Neural cell (in vitro differentiated cells): ENCODE data around the gene DCUN1D2. TPM values are rescaled to one million over a fixed set of nuclear protein-coding genes. Genes with fewer than 3 reads are reported as not detected.

ENCODE experiments used
- H2AFZ ChIP-seq: fragments of 200-600, 300-800 bp; sonication (generic), shearing (Covaris generic); 2 replicates; pipeline ENCODE4 v1.6.0; 2014; ENCODE audit warnings: low read depth, mild to moderate bottlenecking, antibody characterized with exemption, low read length, moderate library complexity
- H3F3A ChIP-seq: fragments of 200-600 bp; shearing (Covaris generic); 2 replicates; pipeline ENCODE4 v1.6.1; 2016; ENCODE audit warnings: mild to moderate bottlenecking, moderate library complexity, mixed read lengths, antibody characterized with exemption, low read length; ENCODE audit not compliant: insufficient read depth, poor library complexity, severe bottlenecking
- H3K27ac ChIP-seq: fragments of 200-600, 300-800 bp; sonication (generic), shearing (Covaris generic); 2 replicates; pipeline ENCODE4 v1.5.1; 2014; ENCODE audit warnings: mild to moderate bottlenecking, low read length, moderate library complexity
- H3K27me3 ChIP-seq: fragments of 300-800, 200-600 bp; sonication (generic), shearing (Covaris generic); 2 replicates; pipeline ENCODE4 v1.6.0; 2014; ENCODE audit warnings: mild to moderate bottlenecking, low read depth, low read length, moderate library complexity; ENCODE audit not compliant: insufficient read depth
- H3K36me3 ChIP-seq: fragments of 300-800, 200-600 bp; sonication (generic), shearing (Covaris generic); 2 replicates; pipeline ENCODE4 v1.5.1; 2014; ENCODE audit warnings: mild to moderate bottlenecking, antibody characterized with exemption, low read length, moderate library complexity; ENCODE audit not compliant: insufficient read depth
- H3K4me2 ChIP-seq: fragments of 300-800, 200-600 bp; sonication (generic), shearing (Covaris generic); 2 replicates; pipeline ENCODE4 v1.6.0; 2014; ENCODE audit warnings: mild to moderate bottlenecking, low read length
- H3K4me3 ChIP-seq: fragments of 300-800, 200-600 bp; sonication (generic), shearing (Covaris generic); 2 replicates; pipeline ENCODE4 v1.5.1; 2014; ENCODE audit warnings: mild to moderate bottlenecking, low read length, moderate library complexity
- H3K79me2 ChIP-seq: fragments of 200-600 bp; shearing (Covaris generic); replicated peaks from 2 replicates; pipeline ENCODE4 v1.6.0; 2014; ENCODE audit warnings: mild to moderate bottlenecking, low read length, moderate library complexity; ENCODE audit not compliant: insufficient read depth
- H3K9ac ChIP-seq: fragments of 300-800, 200-600 bp; sonication (generic), shearing (Covaris generic); 2 replicates; pipeline ENCODE4 v1.6.1; 2016; ENCODE audit warnings: mild to moderate bottlenecking, low read length, mixed read lengths
- H3K9me2 ChIP-seq: fragments of 200-600 bp; shearing (Covaris generic); 2 replicates; pipeline ENCODE4 v1.6.1; 2016; ENCODE audit warnings: mild to moderate bottlenecking, low read length, mixed read lengths; ENCODE audit not compliant: insufficient read depth
- H3K9me3 ChIP-seq: fragments of 200-600, 300-800 bp; sonication (generic), shearing (Covaris generic); 2 replicates; pipeline ENCODE4 v1.6.1; 2016; ENCODE audit warnings: mild to moderate bottlenecking, mixed run types, low read length, moderate library complexity, mixed read lengths
- H4K20me1 ChIP-seq: fragments of 200-600 bp; shearing (Covaris generic); 2 replicates; pipeline ENCODE4 v1.6.1; 2016; ENCODE audit warnings: mild to moderate bottlenecking, mixed run types; ENCODE audit not compliant: insufficient read depth
- CTCF ChIP-seq: fragments of 450-650 bp; IDR thresholded peaks from 2 replicates; pipeline ENCODE4 v1.5.1; 2014; ENCODE audit warnings: antibody characterized with exemption, mild to moderate bottlenecking, moderate library complexity; ENCODE audit not compliant: poor library complexity, severe bottlenecking
- EP300 ChIP-seq: fragments of 450-650 bp; conservative IDR thresholded peaks from 2 replicates; pipeline ENCODE4 v1.6.1; 2014; ENCODE audit warnings: antibody characterized with exemption, mild to moderate bottlenecking, moderate library complexity; ENCODE audit not compliant: poor library complexity, severe bottlenecking
- EZH2 ChIP-seq: fragments of 200-600, 300-800 bp; shearing (Covaris generic), sonication (generic); IDR thresholded peaks from 2 replicates; pipeline ENCODE4 v1.6.1; 2014; ENCODE audit warnings: antibody characterized with exemption, low read length, borderline replicate concordance, mild to moderate bottlenecking; ENCODE audit not compliant: insufficient read depth, poor library complexity, severe bottlenecking
- MXI1 ChIP-seq: fragments of 450-650 bp; conservative IDR thresholded peaks from 2 replicates; pipeline ENCODE4 v1.6.1; 2014; ENCODE audit warnings: antibody characterized with exemption, mild to moderate bottlenecking; ENCODE audit not compliant: poor library complexity, severe bottlenecking
- POLR2AphosphoS5 ChIP-seq: IDR thresholded peaks from 2 replicates; pipeline ENCODE4 v1.6.1; 2012
- RAD21 ChIP-seq: fragments of 450-650 bp; conservative IDR thresholded peaks from 2 replicates; pipeline ENCODE4 v1.6.1; 2014; ENCODE audit warnings: antibody characterized with exemption, mild to moderate bottlenecking, moderate library complexity
- REST ChIP-seq: IDR thresholded peaks from 2 replicates; pipeline ENCODE4 v1.6.1; 2012; ENCODE audit warnings: borderline replicate concordance
- SMC3 ChIP-seq: fragments of 450-650 bp; conservative IDR thresholded peaks from 2 replicates; pipeline ENCODE4 v1.6.1; 2014; ENCODE audit warnings: antibody characterized with exemption, mild to moderate bottlenecking, moderate library complexity; ENCODE audit not compliant: poor library complexity
- TAF1 ChIP-seq: IDR thresholded peaks from 2 replicates; pipeline ENCODE4 v1.6.1; 2012; ENCODE audit warnings: low read depth
- polyA plus RNA-seq: library from polyadenylated mRNA; depleted of rRNA; stranded (reverse); fragments of >200 nt; gene quantifications from 2 replicates; pipeline ENCODE4 v1.2.3, GENCODE V29; 2014

The DCUN1D2 gene
- polyA plus RNA-seq, 1 donor from 2014 or later = 55.9 TPM

- no peaks in the 10 kb centered on the region for H3K9me2 ChIP-seq
- H3K79me2 ChIP-seq = no peaks in the 10 kb centered on the region
- no peaks in the 10 kb centered on the region for H3F3A ChIP-seq
- H3K36me3 ChIP-seq = peaks cover 7% of the 10 kb centered on the region
- TF ChIP-seq TAF1 (no peak), EZH2 (no peak), REST (no peak), RAD21 (no peak), MXI1 (no peak), POLR2AphosphoS5 (no peak), EP300 (no peak), SMC3 (no peak), CTCF (no peak)
- no peak overlapping the region for H2AFZ ChIP-seq
- H3K9me3 ChIP-seq = no peaks in the 10 kb centered on the region
- H3K27ac ChIP-seq = no peak overlapping the region
- H3K9ac ChIP-seq = no peak overlapping the region
- no peaks in the 10 kb centered on the region for H4K20me1 ChIP-seq
- no peaks in the 10 kb centered on the region for H3K27me3 ChIP-seq
- H3K4me2 ChIP-seq = no peak overlapping the region
- no peak overlapping the region for H3K4me3 ChIP-seq
Measured at GRCh38 chr13:113532156-113532806, 41.8 kb upstream of the DCUN1D2 start.

- no peak overlapping the region for H3K9ac ChIP-seq
- no peak overlapping the region for H3K4me3 ChIP-seq
- H2AFZ ChIP-seq = no peak overlapping the region
- no peaks in the 10 kb centered on the region for H3F3A ChIP-seq
- H3K9me2 ChIP-seq = no peaks in the 10 kb centered on the region
- peaks cover 3% of the 10 kb centered on the region for H3K79me2 ChIP-seq
- TF ChIP-seq SMC3 (no peak), EZH2 (no peak), MXI1 (no peak), CTCF (no peak), TAF1 (no peak), EP300 (no peak), POLR2AphosphoS5 (no peak)
- H3K27me3 ChIP-seq = no peaks in the 10 kb centered on the region
- no peaks in the 10 kb centered on the region for H3K9me3 ChIP-seq
- no peaks in the 10 kb centered on the region for H4K20me1 ChIP-seq
- H3K27ac ChIP-seq = no peak overlapping the region
- peaks cover 12% of the 10 kb centered on the region for H3K36me3 ChIP-seq
- H3K4me2 ChIP-seq = no peak overlapping the region
Measured at GRCh38 chr13:113531041-113531873, 40.7 kb upstream of the DCUN1D2 start.
